Activated CD8-positive, alpha-beta memory T cell treated with anti-CD3 and anti-CD28 coated beads, Interleukin-2, amount 50 U/mL, for 48 hours (primary cell): Measurements from ENCODE around the gene METTL25.

Experiments
- DNase-seq: peaks from one replicate; pipeline ENCODE4 v3.0.0-alpha.2; 2020

Gene METTL25

GRCh38 chr12:82474181-82474797 lies 116.0 kb downstream of the METTL25 start:
- no peak for DNase-seq

GRCh38 chr12:82474798-82475184 lies 116.5 kb downstream of the METTL25 start:
- DNase-seq = no peak

GRCh38 chr12:82475211-82475610 lies 116.9 kb downstream of the METTL25 start:
- DNase-seq = no peak

GRCh38 chr12:82476511-82476910 lies 118.2 kb downstream of the METTL25 start:
- no peak for DNase-seq

- DNase-seq = no peak
Observed at GRCh38 chr12:82479511-82479910, 121.2 kb downstream of the METTL25 start.

GRCh38 chr12:82480606-82481005 lies 122.3 kb downstream of the METTL25 start:
- no peak for DNase-seq

GRCh38 chr12:82481954-82482353 lies 123.6 kb downstream of the METTL25 start:
- no peak for DNase-seq

GRCh38 chr12:82486524-82487235 lies 128.4 kb downstream of the METTL25 start:
- DNase-seq = no peak

GRCh38 chr12:82504409-82504808 lies 146.1 kb downstream of the METTL25 start:
- no peak for DNase-seq

- DNase-seq = no peak
Observed at GRCh38 chr12:82505150-82505549, 146.8 kb downstream of the METTL25 start.

GRCh38 chr12:82507686-82508085 lies 149.4 kb downstream of the METTL25 start:
- no peak for DNase-seq

GRCh38 chr12:82510386-82510785 lies 152.1 kb downstream of the METTL25 start:
- DNase-seq = no peak

GRCh38 chr12:82514880-82515279 lies 156.6 kb downstream of the METTL25 start:
- DNase-seq = no peak

- DNase-seq = no peak
Observed at GRCh38 chr12:82515652-82516051, 157.3 kb downstream of the METTL25 start.

- DNase-seq = no peak
Observed at GRCh38 chr12:82517027-82517426, 158.7 kb downstream of the METTL25 start.

- DNase-seq = no peak
Observed at GRCh38 chr12:82517808-82518207, 159.5 kb downstream of the METTL25 start.

GRCh38 chr12:82519510-82519909 lies 161.2 kb downstream of the METTL25 start:
- no peak for DNase-seq

- no peak for DNase-seq
Observed at GRCh38 chr12:82522285-82522684, 164.0 kb downstream of the METTL25 start.

GRCh38 chr12:82522762-82523161 lies 164.4 kb downstream of the METTL25 start:
- no peak for DNase-seq

- no peak for DNase-seq
Observed at GRCh38 chr12:82523996-82524395, 165.7 kb downstream of the METTL25 start.

- DNase-seq = no peak
Observed at GRCh38 chr12:82524641-82525040, 166.3 kb downstream of the METTL25 start.

GRCh38 chr12:82525616-82526015 lies 167.3 kb downstream of the METTL25 start:
- no peak for DNase-seq

- DNase-seq = no peak
Observed at GRCh38 chr12:82527165-82527780, 168.9 kb downstream of the METTL25 start.
